ENCODE measurements around the gene RNF167.
"Not testable (repeated sequence)": the region's sequence is repeated elsewhere in the genome, so short reads cannot be mapped to it uniquely, and the experiment has no call there.

Gene RNF167

DNA sequence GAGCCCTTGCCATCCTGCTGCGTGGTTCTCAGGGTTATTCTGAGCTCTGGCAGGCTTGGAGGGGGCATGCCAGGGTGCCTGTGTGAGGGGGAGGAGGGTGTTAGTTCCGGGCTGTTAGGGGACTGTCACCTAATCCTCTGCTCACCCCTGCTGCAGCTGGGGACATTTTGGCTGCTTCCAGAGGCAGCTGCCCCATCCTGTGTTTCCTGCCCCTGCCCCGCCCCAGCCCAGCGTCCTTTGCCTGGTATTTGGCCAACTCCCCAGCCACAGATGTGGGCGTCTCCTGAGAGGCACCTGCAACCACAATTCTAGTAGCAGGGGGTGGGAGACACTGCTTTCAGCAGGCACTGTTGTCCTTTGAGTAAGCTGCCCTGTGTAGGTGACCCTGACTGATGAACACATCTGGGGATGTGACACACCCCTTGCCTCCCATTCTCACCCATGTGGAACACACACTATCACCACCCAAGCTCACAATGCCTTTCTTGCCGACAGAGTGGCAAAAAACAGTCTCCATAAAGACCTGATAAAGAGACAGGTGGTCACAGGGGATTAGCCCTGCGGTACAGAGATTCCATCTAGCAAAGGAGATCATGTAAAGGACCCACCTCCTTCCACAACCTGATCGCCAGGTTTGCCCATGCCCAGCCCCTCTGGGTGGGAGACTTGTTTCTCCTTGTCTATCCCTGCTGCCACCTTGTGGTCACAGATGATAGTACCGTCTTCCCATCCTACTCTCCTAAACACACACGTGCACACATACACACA lies 36.8 kb upstream of the RNF167 start, which contains the start of gene CHRNE:
TSS of gene CHRNE (minus strand) at position 48 of the 768 bp plus-strand sequence. CDS start at position 13, 35 bp downstream.
- 32 to 51% methylated on average over 6 to 9 of the region's 10 CpGs for WGBS, 2 experiments (ENCODE audit: insufficient coverage in 2 of 2)
- Histone ChIP-seq H3K4me3 (ENCODE audit: extremely low read depth, insufficient read depth, low read length, poor library complexity, severe bottlenecking) (no peak within 1 kb of the TSS), H3K27ac (ENCODE audit: low read depth, low read length, severe bottlenecking) (no peak within 1 kb of the TSS)

DNA sequence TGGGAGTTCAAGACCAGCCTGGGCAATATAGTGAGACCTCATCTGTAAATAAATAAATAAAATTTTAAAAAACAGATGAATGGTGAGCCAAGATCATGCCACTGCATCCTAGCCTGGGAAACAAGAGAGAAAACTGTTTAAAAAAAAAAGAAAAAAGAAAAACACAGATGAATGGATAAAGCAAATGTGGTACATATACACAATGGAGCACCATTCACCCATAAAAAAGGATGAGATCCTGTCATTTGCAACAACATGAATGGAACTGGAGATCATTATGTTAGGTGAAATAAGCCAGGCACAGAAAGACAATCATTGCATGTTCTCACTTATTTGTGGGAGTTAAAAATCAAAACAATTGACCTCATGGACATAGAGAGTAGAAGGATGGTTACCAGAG lies 33.4 kb upstream of the RNF167 start:
- H3K27ac ChIP-seq (ENCODE audit: low read depth, low read length, severe bottlenecking); H3K36me3 ChIP-seq (ENCODE audit: control insufficient read depth, insufficient read depth, low read length); H3K4me3 ChIP-seq (ENCODE audit: extremely low read depth, insufficient read depth, low read length, poor library complexity, severe bottlenecking); H3K9me3 ChIP-seq (ENCODE audit: control insufficient read depth, low read length); H3K4me1 ChIP-seq (ENCODE audit: control insufficient read depth, insufficient read depth, low read length, poor library complexity, severe bottlenecking): not testable (repeated sequence)

More for the DNA sequence above, 36.8 kb upstream of the RNF167 start, which contains the start of gene CHRNE:
- peaks cover 23% of the 10 kb centered on the region for H3K36me3 ChIP-seq (ENCODE audit: control insufficient read depth, insufficient read depth, low read length)
- peaks cover 3% of the 10 kb centered on the region for H3K4me1 ChIP-seq (ENCODE audit: control insufficient read depth, insufficient read depth, low read length, poor library complexity, severe bottlenecking)
- peaks cover 4% of the 10 kb centered on the region for H3K9me3 ChIP-seq (ENCODE audit: control insufficient read depth, low read length)

DNA sequence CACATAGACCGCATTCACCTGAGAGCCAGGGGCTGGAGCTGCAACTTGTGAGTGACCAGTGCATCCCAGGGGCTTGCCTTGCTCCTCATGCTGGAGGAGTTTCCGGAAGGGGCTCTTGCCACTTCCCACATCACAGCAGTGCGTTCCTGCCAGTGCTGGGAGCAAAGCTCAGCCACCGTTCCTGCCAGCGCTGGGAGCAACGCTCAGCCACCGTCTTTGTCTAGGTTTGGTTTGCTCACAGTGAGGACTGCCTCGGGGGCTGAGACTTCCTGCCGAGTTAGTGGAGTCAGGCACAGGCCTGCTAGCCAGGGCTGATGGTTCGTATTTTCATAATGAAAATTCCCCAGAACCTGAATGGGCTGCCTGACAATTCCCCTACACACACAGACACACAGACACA lies 31.8 kb upstream of the RNF167 start:
- H3K4me1 ChIP-seq (ENCODE audit: control insufficient read depth, insufficient read depth, low read length, poor library complexity, severe bottlenecking): peaks cover 10% of the 10 kb centered on the region
- H3K36me3 ChIP-seq (ENCODE audit: control insufficient read depth, insufficient read depth, low read length): no peaks in the 10 kb centered on the region
- 34% methylated on average over 9 to 10 of the region's 10 CpGs for WGBS, 2 experiments (ENCODE audit: insufficient coverage in 2 of 2)
- no peaks in the 10 kb centered on the region for H3K9me3 ChIP-seq (ENCODE audit: control insufficient read depth, low read length)
- H3K4me3 ChIP-seq (ENCODE audit: extremely low read depth, insufficient read depth, low read length, poor library complexity, severe bottlenecking): no peak overlapping the region
- peak overlapping the region; percentile 68 for H3K27ac ChIP-seq (ENCODE audit: low read depth, low read length, severe bottlenecking)

DNA sequence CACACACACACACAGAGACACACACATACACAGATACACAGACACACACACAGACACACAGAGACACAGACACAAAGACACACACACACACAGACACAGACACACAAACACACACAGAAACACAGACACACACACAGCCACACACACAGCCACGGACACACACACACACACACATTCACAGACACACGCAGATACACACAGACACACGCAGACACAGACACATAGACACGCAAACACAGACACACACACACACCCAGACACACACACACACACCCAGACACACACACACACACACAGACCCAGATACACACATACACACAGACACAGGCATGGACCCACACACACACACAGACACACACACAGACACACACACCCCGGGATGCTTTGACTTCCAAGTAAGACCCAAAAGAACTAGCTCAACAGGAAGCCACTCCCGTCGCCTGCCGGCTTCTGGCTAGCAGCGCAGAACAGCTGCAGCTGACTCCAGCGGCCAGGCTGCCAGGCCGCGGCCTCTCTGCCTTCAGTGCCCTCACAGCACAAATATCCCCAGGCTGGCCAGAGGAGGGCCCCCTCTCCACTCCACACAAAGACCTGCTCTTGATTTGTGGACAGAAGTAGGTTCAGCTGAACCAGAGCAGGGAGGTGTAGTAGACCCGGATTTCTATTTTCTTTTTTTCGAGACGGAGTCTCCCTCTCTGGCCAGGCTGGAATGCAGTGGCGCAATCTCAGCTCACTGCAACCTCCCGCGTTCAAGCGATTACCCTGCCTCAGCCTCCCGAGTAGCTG lies 31.2 kb upstream of the RNF167 start:
- peak overlapping the region; percentile 68 for H3K27ac ChIP-seq (ENCODE audit: low read depth, low read length, severe bottlenecking)
- 37% methylated on average over 17 to 18 of the region's 20 CpGs for WGBS, 2 experiments (ENCODE audit: insufficient coverage in 2 of 2)
- H3K4me3 ChIP-seq (ENCODE audit: extremely low read depth, insufficient read depth, low read length, poor library complexity, severe bottlenecking): no peak overlapping the region
- no peaks in the 10 kb centered on the region for H3K9me3 ChIP-seq (ENCODE audit: control insufficient read depth, low read length)
- peaks cover 10% of the 10 kb centered on the region for H3K4me1 ChIP-seq (ENCODE audit: control insufficient read depth, insufficient read depth, low read length, poor library complexity, severe bottlenecking)
- H3K36me3 ChIP-seq (ENCODE audit: control insufficient read depth, insufficient read depth, low read length): no peaks in the 10 kb centered on the region

DNA sequence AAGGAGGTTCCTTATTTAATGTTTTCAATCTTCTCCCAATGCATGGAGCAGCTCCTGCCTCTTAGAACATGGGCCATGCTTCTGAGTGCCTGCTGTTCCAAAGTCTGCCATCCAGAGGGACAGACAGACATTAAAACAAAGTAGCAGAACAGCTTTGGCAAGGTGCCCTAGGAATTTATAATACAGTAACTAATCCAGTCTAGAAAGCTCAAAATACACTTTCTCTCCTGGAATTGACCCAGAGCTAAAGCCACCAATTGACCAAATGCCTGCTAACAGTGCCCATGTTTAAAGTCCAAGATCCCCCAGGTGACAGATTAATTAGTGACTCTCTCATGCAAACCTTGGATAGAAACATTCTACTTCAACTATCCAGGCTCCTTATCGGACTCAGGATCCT lies 26.1 kb upstream of the RNF167 start:
- no peaks in the 10 kb centered on the region for H3K9me3 ChIP-seq (ENCODE audit: control insufficient read depth, low read length)
- 100% methylated on average over 1 of the region's 1 CpG; no CpG with 5 or more reads in 1 of the 2 experiments for WGBS, 2 experiments (ENCODE audit: insufficient coverage in 2 of 2)
- H3K36me3 ChIP-seq (ENCODE audit: control insufficient read depth, insufficient read depth, low read length): no peaks in the 10 kb centered on the region
- no peak overlapping the region for H3K27ac ChIP-seq (ENCODE audit: low read depth, low read length, severe bottlenecking)
- no peak overlapping the region for H3K4me3 ChIP-seq (ENCODE audit: extremely low read depth, insufficient read depth, low read length, poor library complexity, severe bottlenecking)
- H3K4me1 ChIP-seq (ENCODE audit: control insufficient read depth, insufficient read depth, low read length, poor library complexity, severe bottlenecking): no peaks in the 10 kb centered on the region

DNA sequence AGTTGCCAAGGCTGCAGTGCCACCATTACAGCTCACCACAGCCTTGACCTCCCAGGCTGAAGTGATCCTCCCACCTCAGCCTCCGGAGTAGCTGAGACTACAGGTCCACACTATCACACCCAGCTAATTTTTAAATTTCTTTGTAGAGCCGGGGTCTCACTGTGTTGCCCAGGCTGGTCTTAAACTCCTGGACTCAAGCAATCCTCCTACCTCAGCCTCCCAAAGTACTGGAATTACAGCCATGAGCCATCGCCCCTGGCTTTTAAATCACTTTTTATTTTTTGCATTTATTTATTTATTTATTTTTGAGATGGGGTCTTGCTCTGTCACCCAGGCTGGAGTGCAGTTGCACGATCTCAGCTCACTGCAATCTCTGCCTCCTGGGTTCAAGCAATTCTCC lies 25.5 kb upstream of the RNF167 start:
- H3K36me3 ChIP-seq (ENCODE audit: control insufficient read depth, insufficient read depth, low read length); H3K4me1 ChIP-seq (ENCODE audit: control insufficient read depth, insufficient read depth, low read length, poor library complexity, severe bottlenecking); H3K4me3 ChIP-seq (ENCODE audit: extremely low read depth, insufficient read depth, low read length, poor library complexity, severe bottlenecking); H3K27ac ChIP-seq (ENCODE audit: low read depth, low read length, severe bottlenecking); H3K9me3 ChIP-seq (ENCODE audit: control insufficient read depth, low read length): not testable (repeated sequence)
- WGBS, 2 experiments (ENCODE audit: insufficient coverage in 2 of 2): 94 to 97% methylated on average over 3 of the region's 4 CpGs

DNA sequence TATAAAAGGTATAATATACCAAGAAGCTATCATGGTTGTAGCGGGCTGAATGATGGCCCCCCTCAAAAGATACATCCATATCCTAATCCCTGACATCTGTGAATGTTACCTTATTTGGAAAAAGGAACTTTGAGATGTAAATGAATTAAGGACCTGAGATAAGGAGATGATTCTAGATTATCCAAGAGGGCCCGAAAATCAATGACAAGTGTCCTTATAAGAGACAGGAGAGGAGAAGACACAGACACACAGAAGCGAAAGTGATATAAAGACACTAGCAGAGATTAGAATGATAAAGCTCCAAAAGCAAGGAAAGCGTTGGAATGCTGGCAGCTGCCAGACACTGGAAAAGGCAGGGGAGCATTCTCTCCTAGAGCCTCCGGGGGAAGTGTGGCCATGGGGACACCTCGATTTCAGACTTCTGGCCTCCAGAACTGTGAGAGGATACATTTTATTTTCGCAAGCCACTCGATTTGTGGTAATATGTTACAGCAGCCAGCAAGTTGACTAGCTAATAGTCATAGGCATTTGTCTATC lies 20.5 kb upstream of the RNF167 start:
- Histone ChIP-seq H3K4me3 (ENCODE audit: extremely low read depth, insufficient read depth, low read length, poor library complexity, severe bottlenecking) (no peak overlapping the region), H3K27ac (ENCODE audit: low read depth, low read length, severe bottlenecking) (no peak overlapping the region), H3K9me3 (ENCODE audit: control insufficient read depth, low read length) (no peaks in the 10 kb centered on the region), H3K36me3 (ENCODE audit: control insufficient read depth, insufficient read depth, low read length) (no peaks in the 10 kb centered on the region), H3K4me1 (ENCODE audit: control insufficient read depth, insufficient read depth, low read length, poor library complexity, severe bottlenecking) (no peaks in the 10 kb centered on the region)
- 60 to 64% methylated on average over 4 to 5 of the region's 8 CpGs for WGBS, 2 experiments (ENCODE audit: insufficient coverage in 2 of 2)

DNA sequence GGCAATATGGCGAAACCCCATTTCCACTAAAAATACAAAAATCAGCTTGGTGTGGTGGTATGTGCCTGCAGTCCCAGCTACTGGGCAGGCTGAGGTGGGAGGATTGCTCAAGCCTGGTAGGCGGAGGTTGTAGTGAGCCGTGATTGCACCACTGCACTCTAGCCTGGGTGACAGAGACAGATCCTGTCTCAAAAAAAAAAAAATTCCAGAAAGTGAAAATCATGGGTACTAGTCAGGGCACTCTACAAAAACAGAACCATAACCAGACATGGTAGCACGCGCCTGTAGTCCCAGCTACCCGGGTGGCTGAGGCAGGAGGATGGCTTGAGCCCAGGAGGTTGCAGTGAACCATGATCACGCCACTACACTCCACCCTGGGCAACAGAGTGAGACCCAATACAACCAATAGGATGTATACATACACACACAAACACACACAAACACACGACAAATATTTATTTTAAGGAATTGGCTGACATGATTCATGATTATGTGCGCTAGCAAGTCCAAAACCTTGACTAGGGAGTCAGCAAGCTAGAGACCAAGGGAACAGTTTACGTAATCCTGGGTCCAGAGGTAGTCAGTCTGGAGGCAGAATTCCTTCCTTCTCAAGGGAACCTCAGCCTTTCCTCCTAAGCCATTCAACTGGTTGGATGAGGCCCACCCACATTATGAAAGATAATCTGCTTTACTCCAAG lies 19.6 kb upstream of the RNF167 start:
- H3K4me3 ChIP-seq (ENCODE audit: extremely low read depth, insufficient read depth, low read length, poor library complexity, severe bottlenecking): no peak overlapping the region
- no peaks in the 10 kb centered on the region for H3K9me3 ChIP-seq (ENCODE audit: control insufficient read depth, low read length)
- 99 to 100% methylated on average over 6 to 9 of the region's 10 CpGs for WGBS, 2 experiments (ENCODE audit: insufficient coverage in 2 of 2)
- no peaks in the 10 kb centered on the region for H3K4me1 ChIP-seq (ENCODE audit: control insufficient read depth, insufficient read depth, low read length, poor library complexity, severe bottlenecking)
- no peaks in the 10 kb centered on the region for H3K36me3 ChIP-seq (ENCODE audit: control insufficient read depth, insufficient read depth, low read length)
- H3K27ac ChIP-seq (ENCODE audit: low read depth, low read length, severe bottlenecking): no peak overlapping the region

DNA sequence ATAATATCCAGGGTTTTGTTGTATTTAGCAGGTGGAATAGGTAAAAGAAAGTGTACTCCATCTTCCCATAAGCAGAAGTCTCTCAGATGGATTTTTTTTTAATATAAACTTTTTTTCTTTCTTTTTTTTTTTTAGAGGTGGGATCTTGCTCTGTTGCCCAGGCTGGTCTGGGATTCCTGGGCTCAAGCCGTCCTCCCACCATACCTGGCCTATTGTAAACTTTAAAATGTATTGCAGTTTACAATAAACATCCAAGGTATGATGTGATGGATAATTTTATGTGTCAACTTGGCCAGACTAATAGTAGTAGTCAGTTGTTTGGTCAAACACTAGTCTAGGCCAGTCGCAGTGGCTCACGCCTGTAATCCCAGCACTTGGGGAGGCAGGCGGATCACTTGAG lies 18.7 kb upstream of the RNF167 start:
- Histone ChIP-seq H3K9me3 (ENCODE audit: control insufficient read depth, low read length) (no peaks in the 10 kb centered on the region), H3K4me1 (ENCODE audit: control insufficient read depth, insufficient read depth, low read length, poor library complexity, severe bottlenecking) (no peaks in the 10 kb centered on the region), H3K4me3 (ENCODE audit: extremely low read depth, insufficient read depth, low read length, poor library complexity, severe bottlenecking) (no peak overlapping the region), H3K36me3 (ENCODE audit: control insufficient read depth, insufficient read depth, low read length) (no peaks in the 10 kb centered on the region), H3K27ac (ENCODE audit: low read depth, low read length, severe bottlenecking) (no peak overlapping the region)
- WGBS, 2 experiments (ENCODE audit: insufficient coverage in 2 of 2): 79% methylated on average over 3 of the region's 4 CpGs; no CpG with 5 or more reads in 1 of the 2 experiments

DNA sequence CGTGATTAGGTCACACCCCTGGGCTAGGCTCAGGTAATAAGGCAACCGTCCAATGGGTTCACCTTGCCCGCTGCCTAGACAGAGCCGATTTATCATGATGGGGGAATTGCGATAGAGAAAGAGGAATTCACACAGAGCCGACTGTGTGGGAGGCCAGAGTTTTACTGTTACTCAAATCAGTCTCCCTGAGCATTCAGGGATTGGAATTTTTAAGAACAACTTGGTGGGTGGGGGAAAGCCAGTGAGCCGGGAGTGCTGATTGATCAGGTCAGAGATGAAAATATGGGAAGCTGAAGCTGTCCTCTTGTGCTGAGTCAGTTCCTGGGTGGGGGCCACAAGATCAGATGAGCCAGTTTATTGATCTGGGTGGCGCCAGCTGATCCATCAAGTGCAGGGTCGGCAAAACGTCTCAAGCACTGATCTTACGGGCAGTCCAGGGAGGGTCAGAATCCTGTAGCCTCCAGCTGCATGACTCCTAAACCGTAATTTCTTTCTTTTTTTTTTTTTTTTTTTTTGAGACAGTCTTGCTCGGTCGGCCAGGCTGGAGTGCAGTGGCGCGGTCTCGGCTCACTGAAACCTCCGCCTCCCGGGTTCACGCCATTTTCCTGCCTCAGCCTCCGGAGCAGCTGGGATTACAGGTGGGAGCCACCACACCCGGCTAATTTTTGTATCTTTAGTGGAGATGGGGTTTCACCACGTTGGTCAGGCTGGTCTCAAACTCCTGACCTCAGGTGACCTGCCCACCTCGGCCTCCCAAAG lies 13.3 kb upstream of the RNF167 start:
- not testable (repeated sequence) for H3K9me3 ChIP-seq (ENCODE audit: control insufficient read depth, low read length); H3K4me1 ChIP-seq (ENCODE audit: control insufficient read depth, insufficient read depth, low read length, poor library complexity, severe bottlenecking); H3K36me3 ChIP-seq (ENCODE audit: control insufficient read depth, insufficient read depth, low read length); H3K4me3 ChIP-seq (ENCODE audit: extremely low read depth, insufficient read depth, low read length, poor library complexity, severe bottlenecking); H3K27ac ChIP-seq (ENCODE audit: low read depth, low read length, severe bottlenecking)
- 91% methylated on average over 20 to 23 of the region's 24 CpGs for WGBS, 2 experiments (ENCODE audit: insufficient coverage in 2 of 2)
